Osteoblast (primary cell): Measurements from ENCODE around the gene R3HDML. TPM values are rescaled to one million over a fixed set of nuclear protein-coding genes. Genes with fewer than 3 reads are reported as not detected.

ENCODE experiments used
- DNase-seq: peaks from one replicate; pipeline ENCODE4 v3.0.0; 2011; ENCODE audit warnings: low spot score, mixed read lengths; ENCODE audit not compliant: insufficient read length; ENCODE audit errors: missing footprints
- H2AFZ ChIP-seq: 2 replicates; pipeline ENCODE4 v1.6.0; 2011; ENCODE audit warnings: mild to moderate bottlenecking, low read length
- H3K27ac ChIP-seq: 2 replicates; pipeline ENCODE4 v1.5.1; 2011; ENCODE audit warnings: mild to moderate bottlenecking, low read depth, low read length, moderate library complexity
- H3K27me3 ChIP-seq: 2 replicates; pipeline ENCODE4 v1.6.0; 2012; ENCODE audit warnings: mild to moderate bottlenecking, control low read depth, inconsistent platforms, low read length, moderate library complexity; ENCODE audit not compliant: insufficient read depth
- H3K36me3 ChIP-seq: 2 replicates; pipeline ENCODE4 v1.5.1; 2011; ENCODE audit warnings: mild to moderate bottlenecking, low read length, control low read depth, moderate library complexity; ENCODE audit not compliant: insufficient read depth
- H3K4me1 ChIP-seq: 2 replicates; pipeline ENCODE4 v1.5.1; 2011; ENCODE audit warnings: mild to moderate bottlenecking, low read length, control low read depth, moderate library complexity; ENCODE audit not compliant: insufficient read depth
- H3K4me2 ChIP-seq: 2 replicates; pipeline ENCODE4 v1.6.0; 2011; ENCODE audit warnings: mild to moderate bottlenecking, low read length; ENCODE audit not compliant: insufficient read depth
- H3K4me3 ChIP-seq: fragments of 200-600 bp; sonication (generic); 3 replicates; pipeline ENCODE4 v1.5.1; 2012; ENCODE audit warnings: mild to moderate bottlenecking, low read length, inconsistent platforms; ENCODE audit not compliant: insufficient read depth
- H3K79me2 ChIP-seq: 2 replicates; pipeline ENCODE4 v1.6.0; 2012; ENCODE audit warnings: mild to moderate bottlenecking, low read length, control low read depth, inconsistent platforms; ENCODE audit not compliant: insufficient read depth
- H3K9me3 ChIP-seq: 2 replicates; pipeline ENCODE4 v1.5.1; 2011; ENCODE audit warnings: low read depth, low read length, control low read depth
- H4K20me1 ChIP-seq: 2 replicates; pipeline ENCODE4 v1.6.0; 2012; ENCODE audit warnings: mild to moderate bottlenecking, low read length, control low read depth; ENCODE audit not compliant: insufficient read depth
- CTCF ChIP-seq: IDR thresholded peaks from 2 replicates; pipeline ENCODE4 v1.5.1; 2011; ENCODE audit warnings: mild to moderate bottlenecking, low read depth, low read length, moderate library complexity; ENCODE audit errors: extremely low read depth
- small RNA-seq: library from RNA; depleted of rRNA; stranded (forward); fragments of <200 nt; gene quantifications from one replicate; pipeline ENCODE3, GENCODE V24; 2012
- total RNA-seq: library from RNA; depleted of rRNA; stranded (reverse); fragments of >200 nt; gene quantifications from 2 replicates; pipeline ENCODE4 v1.2.3, GENCODE V29; 2012

The R3HDML gene
- total RNA-seq, 1 donor: not detected

- H3K36me3 ChIP-seq: no peaks in the 10 kb centered on the region
- DNase-seq: peak; percentile 91
- H3K4me1 ChIP-seq: peaks cover 3% of the 10 kb centered on the region
- no peaks in the 10 kb centered on the region for H3K79me2 ChIP-seq
- no peak overlapping the region for H3K4me2 ChIP-seq
- no peak overlapping the region for H2AFZ ChIP-seq
- H3K27ac ChIP-seq: no peak overlapping the region
- no peaks in the 10 kb centered on the region for H4K20me1 ChIP-seq
- TF ChIP-seq CTCF: no peak
- peaks cover 16% of the 10 kb centered on the region for H3K27me3 ChIP-seq
- no peaks in the 10 kb centered on the region for H3K9me3 ChIP-seq
- H3K4me3 ChIP-seq: no peak overlapping the region
Measured at GRCh38 chr20:44398335-44398734, 61.5 kb downstream of the R3HDML start.

GRCh38 chr20:44399446-44399845 lies 62.6 kb downstream of the R3HDML start:
- peak; percentile 73 for DNase-seq
- Histone ChIP-seq H3K27ac (no peak overlapping the region), H4K20me1 (no peaks in the 10 kb centered on the region), H3K4me1 (peaks cover 3% of the 10 kb centered on the region), H3K4me3 (no peak overlapping the region), H3K9me3 (no peaks in the 10 kb centered on the region), H2AFZ (no peak overlapping the region), H3K36me3 (no peaks in the 10 kb centered on the region), H3K27me3 (peaks cover 16% of the 10 kb centered on the region), H3K79me2 (no peaks in the 10 kb centered on the region), H3K4me2 (no peak overlapping the region)
- no peak for TF ChIP-seq CTCF

DNA sequence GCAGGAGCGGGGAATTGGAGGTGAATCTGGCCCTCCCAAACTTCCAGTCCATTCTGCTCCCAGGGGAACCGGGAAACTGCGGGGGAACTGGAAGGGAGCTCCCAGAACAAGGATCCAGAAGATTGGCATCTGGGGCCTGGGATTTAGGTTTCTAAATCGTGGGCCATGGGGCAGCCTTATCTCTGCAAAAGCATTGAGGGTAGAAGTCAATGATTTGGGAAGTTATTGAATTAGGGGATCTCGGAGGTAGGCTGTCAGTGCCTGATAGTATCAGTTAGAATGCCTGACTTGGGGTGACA lies 63.8 kb downstream of the R3HDML start:
- no peak for TF ChIP-seq CTCF
- Histone ChIP-seq H3K36me3 (no peaks in the 10 kb centered on the region), H3K27me3 (peaks cover 12% of the 10 kb centered on the region), H3K4me2 (no peak overlapping the region), H2AFZ (no peak overlapping the region), H3K79me2 (no peaks in the 10 kb centered on the region), H3K9me3 (no peaks in the 10 kb centered on the region), H4K20me1 (no peaks in the 10 kb centered on the region), H3K4me3 (no peak overlapping the region), H3K27ac (no peak overlapping the region), H3K4me1 (peaks cover 3% of the 10 kb centered on the region)
- DNase-seq: peak; percentile 58

Small RNA genes within 50 kb of the gene (small RNA-seq; reads per million reads assigned to genes)
- gene RF00019: not detected

Other genes starting within 250 kb of the R3HDML start
- 1.2 and 2.2 TPM in 2 replicates for gene JPH2, start 149.9 kb upstream of the R3HDML start, total RNA-seq
- 46.7 and 47.4 TPM in 2 replicates for gene OSER1, start 126.3 kb upstream of the R3HDML start, total RNA-seq
- gene GDAP1L1, start 89.7 kb upstream of the R3HDML start, total RNA-seq: 0.72 TPM in 1 of 2 replicates, not detected in the other
- 7.1 and 7.2 TPM in 2 replicates for gene FITM2, start 25.8 kb upstream of the R3HDML start, total RNA-seq
- gene HNF4A, start 18.7 kb downstream of the R3HDML start, total RNA-seq: not detected in 2 replicates
- 12.1 and 12.7 TPM in 2 replicates for gene TTPAL, start 138.8 kb downstream of the R3HDML start, total RNA-seq
- gene SERINC3, start 185.0 kb downstream of the R3HDML start, total RNA-seq: 167 and 191 TPM in 2 replicates
- gene PKIG, start 245.5 kb downstream of the R3HDML start, total RNA-seq: 94.6 and 107 TPM in 2 replicates